NCI-H146 treated with DMSO at 0.1 percent for 48 hours (cell line): ENCODE data around the gene NAPA.

Source experiments
- DNase-seq: peaks from one replicate; lab custom pipeline; 2025; ENCODE audit not compliant: unreplicated experiment; lab: John Stamatoyannopoulos, UW

The NAPA gene

GRCh38 chr19:47503130-47503825, 11.6 kb downstream of the NAPA start:
- DNase-seq = no peak

- DNase-seq = no peak
Observed at GRCh38 chr19:47499863-47500830, 14.7 kb downstream of the NAPA start.

- DNase-seq = no peak
Observed at GRCh38 chr19:47499371-47499770, 15.5 kb downstream of the NAPA start.

GRCh38 chr19:47498561-47498960, 16.3 kb downstream of the NAPA start:
- no peak for DNase-seq

GRCh38 chr19:47497821-47498520, 16.9 kb downstream of the NAPA start:
- DNase-seq = no peak

GRCh38 chr19:47497050-47497766, 17.7 kb downstream of the NAPA start:
- DNase-seq = no peak

- DNase-seq = no peak
Observed at GRCh38 chr19:47495478-47496372, 19.1 kb downstream of the NAPA start.

- DNase-seq = no peak
Observed at GRCh38 chr19:47494729-47495128, 20.1 kb downstream of the NAPA start.

GRCh38 chr19:47494211-47494547, 20.7 kb downstream of the NAPA start:
- no peak for DNase-seq

GRCh38 chr19:47493378-47494210, 21.3 kb downstream of the NAPA start:
- no peak for DNase-seq

GRCh38 chr19:47492571-47493377, 22.1 kb downstream of the NAPA start:
- no peak for DNase-seq

- no peak for DNase-seq
Observed at GRCh38 chr19:47492137-47492533, 22.7 kb downstream of the NAPA start.

- no peak for DNase-seq
Observed at GRCh38 chr19:47491358-47492136, 23.3 kb downstream of the NAPA start.

GRCh38 chr19:47490847-47491246, 24.0 kb downstream of the NAPA start:
- no peak for DNase-seq

- no peak for DNase-seq
Observed at GRCh38 chr19:47490031-47490430, 24.8 kb downstream of the NAPA start.

- no peak for DNase-seq
Observed at GRCh38 chr19:47489072-47489914, 25.6 kb downstream of the NAPA start.
